ENCODE measurements around the gene SRMS. TPM values are rescaled to one million over a fixed set of nuclear protein-coding genes. Genes with fewer than 3 reads are reported as not detected.

Gene SRMS
- total RNA-seq, 4 donors from 2014 or later = not detected

GRCh38 chr20:63588641-63589041 lies 41.1 kb upstream of the SRMS start:
- Histone ChIP-seq H3K36me3 (peaks cover 37 to 39% of the 10 kb centered on the region in 2 donors), H3K27ac (no peak overlapping the region), H3K27me3 (no peaks in the 10 kb centered on the region), H3K9me3 (no peaks in the 10 kb centered on the region), H3K4me3 (replicated peaks in 1 of 3) (no peak overlapping the region), H3K4me1 (no peaks in the 10 kb centered on the region)
- no peak for DNase-seq
- no peak for TF ChIP-seq POLR2A (IDR thresholded peaks at IDR 0.05)
- TF ChIP-seq CTCF (IDR thresholded peaks at IDR 0.05) = no peak
- intact Hi-C loops (cut with DNase I) = no loop called here
- 81 to 83% methylated on average over 8 to 9 of the region's 11 CpGs for WGBS, 2 donors

- no peak for TF ChIP-seq POLR2A (IDR thresholded peaks at IDR 0.05)
- no peak for TF ChIP-seq CTCF (IDR thresholded peaks at IDR 0.05)
- H3K36me3 ChIP-seq = peaks cover 37 to 39% of the 10 kb centered on the region in 2 donors
- H3K27ac ChIP-seq = no peak overlapping the region
- no peaks in the 10 kb centered on the region for H3K27me3 ChIP-seq
- H3K4me3 ChIP-seq (replicated peaks in 1 of 3) = no peak overlapping the region
- intact Hi-C loops (cut with DNase I) = no loop called here
- WGBS, 2 donors = 78 to 81% methylated on average over 15 to 19 of the region's 19 CpGs
- no peak for DNase-seq
- no peaks in the 10 kb centered on the region for H3K9me3 ChIP-seq
- no peaks in the 10 kb centered on the region for H3K4me1 ChIP-seq
Observed at GRCh38 chr20:63587776-63588591, 40.4 kb upstream of the SRMS start.

- Histone ChIP-seq H3K9me3 (no peaks in the 10 kb centered on the region), H3K27me3 (no peaks in the 10 kb centered on the region), H3K4me3 (replicated peaks in 1 of 3) (no peak overlapping the region), H3K36me3 (peaks cover 32 to 33% of the 10 kb centered on the region in 2 donors), H3K27ac (no peak overlapping the region), H3K4me1 (no peaks in the 10 kb centered on the region)
- intact Hi-C loops (cut with DNase I) = no loop called here
- no peak for DNase-seq
- no peak for TF ChIP-seq POLR2A (IDR thresholded peaks at IDR 0.05)
- TF ChIP-seq CTCF (IDR thresholded peaks at IDR 0.05) = no peak
- 91 to 95% methylated on average over 12 of the region's 12 CpGs for WGBS, 2 donors
Observed at GRCh38 chr20:63587256-63587655, 39.7 kb upstream of the SRMS start.

- H3K36me3 ChIP-seq = peaks cover 27 to 28% of the 10 kb centered on the region in 2 donors
- no peak for DNase-seq
Observed at GRCh38 chr20:63586797-63587196, 39.2 kb upstream of the SRMS start.

More at GRCh38 chr20:63586797-63587196, 39.2 kb upstream of the SRMS start:
- 92 to 95% methylated on average over 7 to 11 of the region's 17 CpGs for WGBS, 2 donors
- no peaks in the 10 kb centered on the region for H3K9me3 ChIP-seq
- no peaks in the 10 kb centered on the region for H3K27me3 ChIP-seq
- intact Hi-C loops (cut with DNase I) = no loop called here
- H3K4me1 ChIP-seq = no peaks in the 10 kb centered on the region
- no peak overlapping the region for H3K4me3 ChIP-seq (replicated peaks in 1 of 3)
- TF ChIP-seq CTCF (IDR thresholded peaks at IDR 0.05) (no peak), POLR2A (IDR thresholded peaks at IDR 0.05) (no peak)
- H3K27ac ChIP-seq = no peak overlapping the region

Data from thyroid gland (tissue), 4 donors.